HG03196 (cell line): ENCODE measurements around the gene AHNAK.
"Not testable (repeated sequence)": the region's sequence is repeated elsewhere in the genome, so short reads cannot be mapped to it uniquely, and the experiment has no call there.

Experiments used
- ATAC-seq: cut with Tn5 transposase; IDR thresholded peaks from one replicate; pipeline ENCODE4 v1.9.1; 2021; ENCODE audit not compliant: unreplicated experiment

AHNAK gene, protein sequence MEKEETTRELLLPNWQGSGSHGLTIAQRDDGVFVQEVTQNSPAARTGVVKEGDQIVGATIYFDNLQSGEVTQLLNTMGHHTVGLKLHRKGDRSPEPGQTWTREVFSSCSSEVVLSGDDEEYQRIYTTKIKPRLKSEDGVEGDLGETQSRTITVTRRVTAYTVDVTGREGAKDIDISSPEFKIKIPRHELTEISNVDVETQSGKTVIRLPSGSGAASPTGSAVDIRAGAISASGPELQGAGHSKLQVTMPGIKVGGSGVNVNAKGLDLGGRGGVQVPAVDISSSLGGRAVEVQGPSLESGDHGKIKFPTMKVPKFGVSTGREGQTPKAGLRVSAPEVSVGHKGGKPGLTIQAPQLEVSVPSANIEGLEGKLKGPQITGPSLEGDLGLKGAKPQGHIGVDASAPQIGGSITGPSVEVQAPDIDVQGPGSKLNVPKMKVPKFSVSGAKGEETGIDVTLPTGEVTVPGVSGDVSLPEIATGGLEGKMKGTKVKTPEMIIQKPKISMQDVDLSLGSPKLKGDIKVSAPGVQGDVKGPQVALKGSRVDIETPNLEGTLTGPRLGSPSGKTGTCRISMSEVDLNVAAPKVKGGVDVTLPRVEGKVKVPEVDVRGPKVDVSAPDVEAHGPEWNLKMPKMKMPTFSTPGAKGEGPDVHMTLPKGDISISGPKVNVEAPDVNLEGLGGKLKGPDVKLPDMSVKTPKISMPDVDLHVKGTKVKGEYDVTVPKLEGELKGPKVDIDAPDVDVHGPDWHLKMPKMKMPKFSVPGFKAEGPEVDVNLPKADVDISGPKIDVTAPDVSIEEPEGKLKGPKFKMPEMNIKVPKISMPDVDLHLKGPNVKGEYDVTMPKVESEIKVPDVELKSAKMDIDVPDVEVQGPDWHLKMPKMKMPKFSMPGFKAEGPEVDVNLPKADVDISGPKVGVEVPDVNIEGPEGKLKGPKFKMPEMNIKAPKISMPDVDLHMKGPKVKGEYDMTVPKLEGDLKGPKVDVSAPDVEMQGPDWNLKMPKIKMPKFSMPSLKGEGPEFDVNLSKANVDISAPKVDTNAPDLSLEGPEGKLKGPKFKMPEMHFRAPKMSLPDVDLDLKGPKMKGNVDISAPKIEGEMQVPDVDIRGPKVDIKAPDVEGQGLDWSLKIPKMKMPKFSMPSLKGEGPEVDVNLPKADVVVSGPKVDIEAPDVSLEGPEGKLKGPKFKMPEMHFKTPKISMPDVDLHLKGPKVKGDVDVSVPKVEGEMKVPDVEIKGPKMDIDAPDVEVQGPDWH (N-terminal part only)

GRCh38 chr11:62546244-62546928 lies at the start of gene AHNAK:
Gene AHNAK (minus strand): TSS chr11:62546806. CDS start chr11:62536098, 10,708 bp downstream.
- no peak for ATAC-seq

DNA sequence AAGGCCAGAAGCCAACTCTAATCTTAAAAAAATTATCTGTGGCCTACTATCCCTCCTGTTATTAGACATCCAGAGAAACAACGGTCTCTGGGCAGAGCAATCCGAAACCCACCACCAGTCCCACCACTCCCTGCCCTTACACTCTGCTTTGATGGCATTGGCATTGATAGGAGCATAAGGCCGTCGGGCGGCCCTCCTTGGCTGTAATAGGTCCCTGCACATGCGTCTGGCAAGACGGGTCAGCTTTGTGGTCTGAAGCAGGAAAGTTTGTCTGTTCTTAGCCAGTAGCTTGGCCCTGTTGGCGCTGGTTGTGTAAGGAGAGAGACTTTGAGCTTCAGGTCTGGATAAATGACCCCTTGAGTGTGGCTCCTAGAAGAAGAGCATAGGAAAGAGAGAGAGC lies 48.5 kb upstream of the AHNAK start:
- no peak for ATAC-seq

- no peak for ATAC-seq
Measured at GRCh38 chr11:62593434-62594044, 46.9 kb upstream of the AHNAK start.

DNA sequence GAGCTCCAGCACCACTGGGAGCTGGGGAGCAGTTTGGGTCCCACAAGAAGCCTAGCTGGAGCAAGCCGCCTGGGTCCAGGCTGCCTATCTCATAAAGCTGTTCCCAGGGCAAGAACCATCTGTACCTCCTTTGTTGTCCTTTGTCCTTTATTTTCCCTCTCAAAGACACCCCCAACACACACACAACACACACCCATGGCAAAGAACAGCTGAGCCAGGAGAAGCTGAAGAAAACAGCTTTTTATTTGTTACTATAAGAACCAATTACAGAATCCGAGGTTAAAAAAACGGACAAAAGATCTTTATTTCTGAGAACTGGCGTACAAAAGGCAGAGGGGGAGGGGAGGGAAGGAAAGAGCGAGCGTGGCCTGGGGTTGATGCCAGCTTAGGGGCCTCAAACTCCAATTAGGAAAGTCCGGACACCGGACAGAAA lies 46.4 kb upstream of the AHNAK start:
- no peak for ATAC-seq

DNA sequence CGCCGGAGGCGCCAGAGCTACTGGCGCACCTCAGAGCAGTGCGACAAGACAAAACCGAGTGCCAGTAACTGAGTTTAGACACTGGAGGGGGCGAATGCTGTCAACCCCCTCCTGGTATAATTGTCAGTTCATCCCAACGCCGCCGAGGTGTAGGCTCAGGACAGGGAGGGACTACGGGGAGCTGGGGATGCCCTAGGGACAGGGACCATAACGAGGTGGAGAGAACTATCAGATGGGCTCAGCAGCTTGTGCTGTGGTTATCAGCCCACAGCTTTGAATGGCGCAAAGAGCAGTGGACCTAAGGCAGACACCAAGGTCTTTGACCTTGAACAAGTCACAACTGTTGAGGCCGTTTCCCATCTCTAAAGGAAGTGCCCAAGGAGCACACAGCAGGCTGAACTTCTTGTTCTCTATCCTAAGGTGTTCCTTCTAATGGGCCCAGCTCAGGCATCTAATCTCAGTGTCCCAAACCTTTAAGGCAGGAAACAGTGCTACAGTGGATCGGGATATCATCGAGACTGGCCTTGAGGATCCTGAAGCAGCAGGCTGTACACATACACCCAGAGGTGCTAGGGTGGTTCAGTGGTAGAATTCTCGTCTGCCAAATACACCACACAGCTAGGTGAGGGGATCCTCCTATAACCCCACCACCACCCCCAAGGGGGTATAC lies 45.7 kb upstream of the AHNAK start:
- peak; percentile 3 for ATAC-seq

DNA sequence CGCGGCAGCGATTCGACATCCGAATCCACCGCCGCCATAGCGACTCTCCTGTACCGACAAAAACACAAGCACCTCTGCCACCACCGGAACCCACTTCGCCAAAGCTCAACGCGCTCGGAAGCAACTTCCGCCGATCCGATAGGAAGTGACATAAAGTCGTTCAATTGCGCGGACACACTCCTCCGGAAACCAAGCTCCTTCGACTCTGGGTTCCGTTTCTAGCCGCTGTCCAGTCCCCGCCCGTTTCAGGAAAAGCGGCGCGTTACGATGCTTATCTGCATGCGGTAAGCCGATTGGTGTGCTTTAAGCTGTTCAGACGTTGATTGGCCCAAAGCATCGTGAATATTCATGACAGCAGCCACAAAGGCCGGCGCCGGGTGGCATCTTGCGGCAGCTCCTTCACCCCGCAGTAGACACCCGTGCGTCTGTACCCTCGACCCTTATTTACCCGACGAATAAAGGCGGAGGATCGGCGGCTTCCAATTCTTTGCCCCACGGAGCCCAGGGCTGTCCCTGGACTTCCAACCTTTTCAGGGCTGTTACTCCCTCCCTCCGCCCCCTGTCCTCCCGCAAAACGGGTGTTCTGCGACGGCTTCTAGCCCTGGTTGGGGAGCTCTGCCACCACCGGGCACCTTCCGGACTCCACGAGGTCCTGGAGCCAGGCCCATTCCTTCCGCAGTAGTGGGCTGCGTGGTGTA lies 45.0 kb upstream of the AHNAK start, which contains the start of gene TUT1:
Gene TUT1, minus strand, starts transcription at position 76 of the 698 bp plus-strand sequence. Its CDS starts 38 bp downstream, at position 38.
- peak; percentile 82 for ATAC-seq

DNA sequence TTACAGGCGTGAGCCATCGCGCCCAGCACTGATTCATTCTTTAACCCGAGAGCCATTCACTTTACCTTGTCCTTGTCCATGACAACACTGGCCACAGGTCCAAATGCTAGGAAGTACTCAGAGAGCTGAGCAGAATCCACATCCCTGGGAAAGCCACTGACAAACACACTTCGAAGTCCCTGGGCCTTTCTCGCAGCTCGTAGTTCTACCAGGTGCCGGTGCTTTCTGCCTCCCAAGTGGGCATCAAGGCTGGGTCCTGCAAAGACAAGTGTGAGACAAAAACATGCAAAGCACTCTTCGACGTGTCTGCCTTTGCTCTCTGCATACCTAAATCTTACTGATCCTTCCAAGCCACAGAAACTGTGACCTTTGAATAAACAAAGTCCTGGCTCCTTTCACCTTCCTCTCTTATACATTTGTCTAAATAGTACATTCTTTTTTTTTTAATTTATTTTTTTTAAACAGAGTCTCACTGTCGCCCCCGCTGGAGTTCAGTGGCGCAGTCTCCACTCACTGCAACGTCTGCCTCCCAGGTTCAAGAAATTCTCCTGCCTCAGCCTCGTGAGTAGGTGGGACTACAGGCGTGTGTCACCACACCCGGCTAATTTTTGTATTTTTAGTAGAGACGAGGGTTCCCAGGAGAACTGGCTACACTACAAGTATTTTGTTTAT lies 42.5 kb upstream of the AHNAK start:
- ATAC-seq = no peak

DNA sequence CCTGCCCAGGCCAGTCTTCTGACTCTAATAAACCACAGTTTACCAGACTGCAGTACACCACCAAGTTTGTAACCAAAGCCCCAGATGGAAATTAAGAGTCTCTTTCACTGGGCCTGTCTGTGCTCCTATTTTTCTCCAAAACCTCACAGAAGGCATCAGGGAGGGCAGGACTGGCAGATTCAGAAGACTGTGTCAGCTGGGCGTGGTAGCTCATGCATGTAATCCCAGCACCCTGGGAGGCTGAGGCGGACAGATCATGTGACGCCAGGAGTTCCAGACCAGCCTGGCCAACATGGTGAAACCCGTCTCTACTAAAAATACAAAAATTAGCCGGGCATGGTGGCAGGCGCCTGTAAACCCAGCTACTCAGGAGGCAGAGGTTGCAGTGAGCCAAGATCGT lies 38.8 kb upstream of the AHNAK start:
- ATAC-seq = not testable (repeated sequence)

- not testable (repeated sequence) for ATAC-seq
Measured at GRCh38 chr11:62581735-62582134, 35.1 kb upstream of the AHNAK start.

DNA sequence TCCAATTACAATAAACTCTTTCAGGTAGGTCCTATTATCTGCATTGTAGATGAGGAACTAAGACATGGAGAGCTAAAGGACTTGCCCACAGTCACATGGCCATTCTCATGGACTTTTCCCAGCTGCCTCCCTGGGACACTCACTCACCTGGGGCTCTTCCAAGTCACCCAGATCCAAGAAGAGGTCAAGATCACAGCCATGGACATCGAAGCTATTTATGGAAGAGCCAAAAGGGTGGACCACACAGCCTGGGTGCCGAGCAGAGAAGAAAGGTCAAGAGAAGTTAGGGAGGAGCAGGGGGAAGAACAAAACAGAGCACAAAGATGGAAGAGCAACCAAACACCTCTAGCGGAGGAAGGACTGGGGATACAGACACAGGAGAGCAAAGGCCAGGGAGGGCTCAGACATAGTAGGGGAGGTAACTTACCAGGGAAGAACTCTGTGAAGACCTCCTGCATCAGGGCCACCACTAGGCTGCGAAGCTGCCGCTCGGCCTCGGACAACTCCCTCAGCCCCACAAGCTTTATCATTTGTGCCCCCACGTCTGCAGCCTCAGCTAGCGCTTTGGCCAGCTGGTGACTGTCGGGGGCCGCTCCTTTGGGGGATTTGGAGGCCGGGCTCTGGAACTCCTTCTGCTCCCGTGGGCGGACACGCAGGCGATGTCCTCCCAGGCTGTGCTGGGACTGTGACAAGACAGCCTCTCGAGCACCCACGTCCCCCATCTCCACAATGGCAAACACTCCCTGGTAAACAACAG lies 34.5 kb upstream of the AHNAK start:
- ATAC-seq = no peak

DNA sequence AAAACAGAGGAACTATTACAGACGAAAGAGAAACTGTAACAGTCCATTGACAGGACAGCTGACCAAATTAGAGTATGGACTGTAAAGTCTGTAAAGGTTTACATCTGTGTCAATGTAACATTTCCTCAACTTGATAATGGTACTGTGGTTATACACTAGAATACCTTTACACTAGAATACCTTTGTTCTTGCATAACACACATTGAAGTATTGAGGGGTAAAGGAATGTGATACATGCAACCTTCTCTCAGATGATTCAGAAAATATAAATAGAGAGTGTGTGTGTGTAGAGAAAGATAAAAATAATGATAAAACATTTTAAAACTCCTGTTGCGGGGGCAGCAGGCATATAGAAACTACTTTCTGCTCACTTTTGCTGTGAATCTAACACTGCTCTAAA lies 32.6 kb upstream of the AHNAK start:
- ATAC-seq = no peak

- no peak for ATAC-seq
Measured at GRCh38 chr11:62578541-62578940, 31.9 kb upstream of the AHNAK start.

DNA sequence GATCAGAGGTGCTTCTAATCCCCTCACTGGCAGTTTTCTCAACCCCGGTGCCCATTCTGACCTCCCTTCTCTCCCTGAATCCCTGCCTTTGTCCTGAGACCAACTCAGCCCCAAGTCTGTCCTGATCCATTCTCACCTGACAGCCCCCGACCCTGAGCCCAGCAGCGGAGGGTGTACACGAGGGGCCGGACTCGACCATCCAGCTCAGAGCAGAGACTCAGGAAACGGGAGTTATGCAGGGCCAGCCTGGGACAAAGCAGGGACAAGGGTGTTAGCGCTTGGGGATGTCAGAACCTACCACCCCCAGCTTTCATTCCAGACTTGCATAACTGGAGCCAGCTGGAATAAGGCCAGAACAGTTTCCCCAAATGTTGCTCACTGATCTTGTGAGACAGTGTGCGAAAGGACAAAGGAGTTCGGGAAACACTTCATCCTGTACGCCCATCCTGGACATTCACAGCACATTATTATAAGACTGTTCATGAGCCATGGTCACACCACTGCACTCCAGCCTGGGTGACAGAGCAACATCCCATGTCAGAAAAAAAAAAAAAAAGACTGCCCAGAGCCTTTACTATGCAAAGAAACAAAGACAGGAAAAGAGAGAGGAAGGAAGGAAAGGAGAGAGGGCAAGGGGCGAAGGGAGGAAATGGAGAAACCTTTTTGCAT lies 30.6 kb upstream of the AHNAK start:
- ATAC-seq = no peak

GRCh38 chr11:62575837-62576236 lies 29.2 kb upstream of the AHNAK start:
- ATAC-seq = no peak

DNA sequence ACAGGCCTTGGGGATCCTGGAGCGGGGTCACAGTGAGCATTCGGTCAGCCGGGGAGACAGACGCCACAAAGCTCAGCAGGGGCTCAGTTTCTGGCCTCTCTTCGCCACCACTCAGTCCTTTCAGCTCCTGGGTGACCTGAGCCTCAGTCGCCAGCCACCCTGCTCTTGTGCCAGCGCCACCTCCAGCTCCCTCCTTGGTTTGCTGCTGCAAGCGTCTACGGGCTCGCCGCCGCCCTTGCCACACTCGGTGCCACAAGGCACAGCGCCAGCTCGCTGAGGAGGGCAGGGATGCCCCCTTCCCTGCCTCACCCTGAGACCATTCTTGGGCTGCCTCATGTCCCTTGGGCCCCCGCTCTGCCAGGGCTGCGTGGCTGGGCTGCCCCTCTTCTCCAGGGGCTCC lies 28.6 kb upstream of the AHNAK start:
- ATAC-seq = no peak

DNA sequence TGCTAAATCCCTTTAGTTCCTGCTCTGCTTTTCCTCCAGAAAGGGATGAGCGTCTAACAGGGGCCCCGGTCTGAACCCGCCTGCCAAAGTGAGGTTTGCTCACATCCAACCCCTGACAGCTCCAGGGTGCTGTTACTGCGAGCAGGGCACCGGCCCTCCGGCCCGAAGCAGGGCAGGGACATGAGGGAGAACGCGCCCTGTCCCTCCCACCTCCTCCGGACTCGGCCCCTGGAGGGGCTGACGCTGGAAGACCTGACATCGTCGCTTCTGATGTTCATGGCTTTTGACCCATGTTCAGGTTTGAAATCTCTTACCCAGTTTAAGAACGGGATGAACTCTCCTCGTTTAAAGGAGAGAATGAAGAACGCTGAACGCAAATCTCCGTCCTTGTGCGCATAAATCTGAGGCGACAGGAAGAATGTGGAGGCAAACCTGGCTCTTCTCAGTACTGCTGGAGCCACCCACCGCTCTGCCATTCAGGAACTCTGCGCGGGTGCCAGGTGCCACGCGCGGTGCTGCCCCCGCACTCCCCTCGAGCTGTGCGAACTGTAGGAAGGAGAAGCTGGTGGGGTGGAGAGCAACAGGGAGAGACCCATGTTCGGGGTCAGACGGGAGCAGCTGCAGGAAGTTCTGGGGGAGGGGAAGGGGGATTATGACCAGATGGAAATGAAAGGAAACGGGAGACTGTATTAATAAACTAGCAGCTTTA lies 27.9 kb upstream of the AHNAK start:
- peak; percentile 8 for ATAC-seq
